Ovary (tissue), 3 donors: Measurements from ENCODE around the gene ZNF236.

Experiments used
- CTCF ChIP-seq, 3 donors: fragments of 450-650 bp in 2 of 3; fragments of 200-600 bp in 1 of 3; IDR thresholded peaks; one replicate each; pipeline versions ENCODE4 v1.5.1 to v1.8.0; 2016 to 2022; ENCODE audit warnings: antibody characterized with exemption in 3 of 3, mild to moderate bottlenecking in 1 of 3
- EP300 ChIP-seq: sonication (generic); formaldehyde crosslinking; IDR thresholded peaks from one replicate; pipeline ENCODE4 v1.6.1; 2017; ENCODE audit warnings: antibody characterized with exemption
- POLR2A ChIP-seq: fragments of 450-650 bp; IDR thresholded peaks from one replicate; pipeline ENCODE4 v1.6.1; 2017; ENCODE audit warnings: antibody characterized with exemption, mild to moderate bottlenecking, moderate library complexity
- donor health status: DM: no; HTN: no; CAD: no.

GRCh38 chr18:76937597-76937996, 115.2 kb downstream of the ZNF236 start:
- TF ChIP-seq EP300 (no peak), CTCF (IDR thresholded peaks at IDR 0.05) (no peak), POLR2A (no peak)
